Transverse colon (tissue), 3 donors: ENCODE measurements around the gene TIMP3.

Source experiments
- EP300 ChIP-seq: sonication (generic); formaldehyde crosslinking; IDR thresholded peaks from one replicate; pipeline ENCODE4 v1.6.1; 2017; ENCODE audit warnings: antibody characterized with exemption, low read depth
- TF ChIP-seq, protein P1 (sequence below), 5 experiments: fragments of 200-600 bp in 3 of 5; fragments of 450-650 bp in 2 of 5; sonication (generic) in 3 of 5; IDR thresholded peaks; 1 replicate in 2 of 5; 2 replicates in 3 of 5; pipeline ENCODE4 v1.5.1; 2016 to 2017; ENCODE audit warnings: antibody characterized with exemption in 5 of 5, inconsistent platforms in 3 of 5, mild to moderate bottlenecking in 2 of 5, moderate library complexity in 1 of 5

DNA sequence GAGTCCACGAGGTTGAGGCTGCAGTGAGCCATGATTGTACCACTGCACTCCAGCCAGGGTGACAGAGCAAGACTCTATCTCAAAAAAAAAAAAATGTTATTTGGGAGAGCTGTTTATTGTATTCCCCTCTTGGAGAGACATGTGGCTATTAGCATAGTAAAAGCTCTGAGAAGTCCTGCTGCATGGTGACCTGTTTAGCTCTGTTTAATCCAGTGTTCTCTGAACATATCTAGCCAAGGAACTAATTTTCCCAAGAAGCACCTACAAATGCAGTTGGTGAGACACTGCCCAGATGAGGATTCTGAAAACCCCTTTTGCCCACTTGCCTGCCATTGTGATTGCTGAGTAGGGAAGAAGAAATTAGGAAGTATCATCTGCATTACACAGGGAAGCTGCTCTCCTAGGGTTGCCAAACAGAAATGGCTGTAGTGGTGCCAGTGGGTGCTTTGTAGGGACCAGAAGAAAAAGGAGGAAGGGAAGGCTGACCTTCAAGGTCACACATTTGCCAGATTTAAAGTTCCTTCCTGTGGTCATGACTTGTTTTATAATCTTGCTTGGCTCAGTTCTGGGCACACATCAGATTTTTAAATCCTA, 15.7 kb downstream of the TIMP3 start:
- TF ChIP-seq, protein P1, sequence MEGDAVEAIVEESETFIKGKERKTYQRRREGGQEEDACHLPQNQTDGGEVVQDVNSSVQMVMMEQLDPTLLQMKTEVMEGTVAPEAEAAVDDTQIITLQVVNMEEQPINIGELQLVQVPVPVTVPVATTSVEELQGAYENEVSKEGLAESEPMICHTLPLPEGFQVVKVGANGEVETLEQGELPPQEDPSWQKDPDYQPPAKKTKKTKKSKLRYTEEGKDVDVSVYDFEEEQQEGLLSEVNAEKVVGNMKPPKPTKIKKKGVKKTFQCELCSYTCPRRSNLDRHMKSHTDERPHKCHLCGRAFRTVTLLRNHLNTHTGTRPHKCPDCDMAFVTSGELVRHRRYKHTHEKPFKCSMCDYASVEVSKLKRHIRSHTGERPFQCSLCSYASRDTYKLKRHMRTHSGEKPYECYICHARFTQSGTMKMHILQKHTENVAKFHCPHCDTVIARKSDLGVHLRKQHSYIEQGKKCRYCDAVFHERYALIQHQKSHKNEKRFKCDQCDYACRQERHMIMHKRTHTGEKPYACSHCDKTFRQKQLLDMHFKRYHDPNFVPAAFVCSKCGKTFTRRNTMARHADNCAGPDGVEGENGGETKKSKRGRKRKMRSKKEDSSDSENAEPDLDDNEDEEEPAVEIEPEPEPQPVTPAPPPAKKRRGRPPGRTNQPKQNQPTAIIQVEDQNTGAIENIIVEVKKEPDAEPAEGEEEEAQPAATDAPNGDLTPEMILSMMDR (IDR thresholded peaks at IDR 0.05): no peak
- TF ChIP-seq EP300: no peak
